Gastrocnemius medialis (tissue), 4 donors: Measurements from ENCODE around the gene SVIP. TPM values are rescaled to one million over a fixed set of nuclear protein-coding genes. Genes with fewer than 3 reads are reported as not detected.

Experiments
- ATAC-seq, 2 donors: fragments of 150-250 bp; one replicate each; pipeline ENCODE4 v1.9.1; 2016
- DNase-seq, 2 donors: peaks; one replicate each; pipeline ENCODE4 v3.0.0-alpha.2; 2019
- H3K27ac ChIP-seq, 4 donors: fragments of 200-600 bp; sonication (generic); 1 replicate in 1 of 4; 2 replicates in 3 of 4; pipeline ENCODE4 v1.5.1; 2016 to 2018; ENCODE audit warnings: mild to moderate bottlenecking in 2 of 4, moderate library complexity in 1 of 4
- H3K27me3 ChIP-seq, 3 donors: fragments of 200-600 bp; sonication (generic) in 2 of 3; 1 replicate in 1 of 3; 2 replicates in 2 of 3; pipeline versions ENCODE4 v1.5.1 to v1.6.0; 2016 to 2019; ENCODE audit warnings: mild to moderate bottlenecking in 1 of 3, moderate library complexity in 1 of 3
- H3K36me3 ChIP-seq, 2 donors: fragments of 200-600 bp; sonication (generic) in 1 of 2; one replicate each; pipeline ENCODE4 v1.5.1; 2017 to 2018
- H3K4me1 ChIP-seq, 2 donors: fragments of 200-600 bp; sonication (generic) in 1 of 2; one replicate each; pipeline ENCODE4 v1.5.1; 2016 to 2017; ENCODE audit warnings: mild to moderate bottlenecking in 2 of 2
- H3K4me3 ChIP-seq, 4 donors: fragments of 200-600 bp; sonication (generic) in 3 of 4; 1 replicate in 1 of 4; 2 replicates in 3 of 4; pipeline ENCODE4 v1.5.1; 2016 to 2019; ENCODE audit warnings: mild to moderate bottlenecking in 2 of 4
- H3K9me3 ChIP-seq, 3 donors: fragments of 200-600 bp; sonication (generic) in 2 of 3; 1 replicate in 1 of 3; 2 replicates in 2 of 3; pipeline ENCODE4 v1.5.1; 2016 to 2019
- POLR2A ChIP-seq, 2 donors: fragments of 450-650 bp; IDR thresholded peaks; one replicate each; pipeline ENCODE4 v1.6.1; 2017; ENCODE audit warnings: antibody characterized with exemption in 2 of 2, mild to moderate bottlenecking in 2 of 2, moderate library complexity in 2 of 2
- in situ Hi-C, 4 donors: fragments of 200-750 bp; cut with MboI; loops; one replicate each; pipeline versions ENCODE4 v1.15.0 to v1.8.0; 2017; ENCODE audit warnings: low sequenced_read_pairs in 4 of 4
- intact Hi-C: fragments of 100-400 bp; cut with DNase I; formaldehyde crosslinking; loops from one replicate; pipeline ENCODE4 v1.15.1; 2023; ENCODE audit warnings: low total_unique reads
- total RNA-seq, 4 donors: library from RNA; depleted of rRNA; stranded (reverse); fragments of >200 nt; gene quantifications; one replicate each; pipeline versions ENCODE4 v1.1.0 to v1.2.3, GENCODE V29; 2016
- TF ChIP-seq, protein P1 (sequence below), 5 experiments: fragments of 450-650 bp in 3 of 5; fragments of 200-600 bp in 2 of 5; sonication (generic) in 2 of 5; IDR thresholded peaks in 4 of 5; conservative IDR thresholded peaks in 1 of 5; 1 replicate in 4 of 5; 2 replicates in 1 of 5; pipeline ENCODE4 v1.5.1; 2016 to 2019; ENCODE audit warnings: antibody characterized with exemption in 5 of 5, mild to moderate bottlenecking in 3 of 5, moderate library complexity in 3 of 5

Gene SVIP
- total RNA-seq, 4 donors from 2014 or later: 10.2 to 22.0 (median 14.6) TPM

DNA sequence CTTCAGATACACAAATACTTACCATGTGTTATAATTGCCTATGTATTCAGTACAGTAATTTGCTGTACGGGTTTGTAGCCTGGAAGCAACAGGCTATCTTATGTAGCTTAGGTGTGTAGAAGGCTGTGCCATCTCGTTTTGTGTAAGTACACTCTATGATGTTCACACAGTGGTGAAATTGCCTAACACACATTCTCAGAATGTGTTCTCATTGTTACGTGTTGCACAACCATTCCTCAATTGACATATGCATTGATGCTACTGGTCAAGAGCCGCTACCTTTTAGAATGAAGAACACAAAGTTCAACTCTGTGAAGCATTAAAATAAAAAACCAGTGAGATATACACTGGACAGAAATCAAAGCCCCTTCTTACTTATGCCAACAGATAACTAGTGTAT lies 26.7 kb downstream of the SVIP start:
- no peak for TF ChIP-seq POLR2A (IDR thresholded peaks at IDR 0.05)
- TF ChIP-seq, protein P1, sequence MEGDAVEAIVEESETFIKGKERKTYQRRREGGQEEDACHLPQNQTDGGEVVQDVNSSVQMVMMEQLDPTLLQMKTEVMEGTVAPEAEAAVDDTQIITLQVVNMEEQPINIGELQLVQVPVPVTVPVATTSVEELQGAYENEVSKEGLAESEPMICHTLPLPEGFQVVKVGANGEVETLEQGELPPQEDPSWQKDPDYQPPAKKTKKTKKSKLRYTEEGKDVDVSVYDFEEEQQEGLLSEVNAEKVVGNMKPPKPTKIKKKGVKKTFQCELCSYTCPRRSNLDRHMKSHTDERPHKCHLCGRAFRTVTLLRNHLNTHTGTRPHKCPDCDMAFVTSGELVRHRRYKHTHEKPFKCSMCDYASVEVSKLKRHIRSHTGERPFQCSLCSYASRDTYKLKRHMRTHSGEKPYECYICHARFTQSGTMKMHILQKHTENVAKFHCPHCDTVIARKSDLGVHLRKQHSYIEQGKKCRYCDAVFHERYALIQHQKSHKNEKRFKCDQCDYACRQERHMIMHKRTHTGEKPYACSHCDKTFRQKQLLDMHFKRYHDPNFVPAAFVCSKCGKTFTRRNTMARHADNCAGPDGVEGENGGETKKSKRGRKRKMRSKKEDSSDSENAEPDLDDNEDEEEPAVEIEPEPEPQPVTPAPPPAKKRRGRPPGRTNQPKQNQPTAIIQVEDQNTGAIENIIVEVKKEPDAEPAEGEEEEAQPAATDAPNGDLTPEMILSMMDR (IDR thresholded peaks at IDR 0.05 in 4 of 5, conservative IDR thresholded peaks at IDR 0.05 in 1 of 5): no peak
- ATAC-seq (no peak), DNase-seq (no peak)
- no peak overlapping the region for H3K4me3 ChIP-seq
- H3K36me3 ChIP-seq: no peaks in the 10 kb centered on the region
- H3K27me3 ChIP-seq: no peaks in the 10 kb centered on the region
- H3K4me1 ChIP-seq: peaks cover 7 to 15% of the 10 kb centered on the region in 2 donors
- in situ Hi-C loops: no loop called here
- intact Hi-C loops: no loop called here
- no peaks in the 10 kb centered on the region for H3K9me3 ChIP-seq
- no peak overlapping the region for H3K27ac ChIP-seq

DNA sequence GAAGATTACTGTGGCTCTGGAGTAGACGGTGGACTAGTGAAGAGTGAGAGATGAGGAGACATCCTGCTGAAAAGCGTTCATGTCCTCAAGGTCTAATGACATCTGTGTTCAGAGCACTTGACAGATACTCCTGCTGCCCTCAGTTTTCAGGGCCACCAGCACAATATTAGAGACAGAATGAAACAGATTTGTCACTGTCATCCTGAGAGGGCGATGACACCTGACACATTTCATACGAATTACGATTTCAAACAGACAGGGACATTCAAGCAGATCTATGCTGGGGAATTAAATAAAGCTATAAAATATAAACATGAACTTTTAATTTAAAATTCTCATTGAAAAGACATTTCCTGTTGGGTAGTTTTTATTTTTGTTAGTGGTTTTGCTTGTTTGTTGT lies 29.1 kb downstream of the SVIP start:
- no peak overlapping the region for H3K4me3 ChIP-seq
- ATAC-seq (no peak), DNase-seq (no peak)
- H3K9me3 ChIP-seq: no peaks in the 10 kb centered on the region
- H3K36me3 ChIP-seq: no peaks in the 10 kb centered on the region
- intact Hi-C loops (no loop called here), in situ Hi-C loops (no loop called here)
- TF ChIP-seq, protein P1 (IDR thresholded peaks at IDR 0.05 in 4 of 5, conservative IDR thresholded peaks at IDR 0.05 in 1 of 5): no peak
- H3K27ac ChIP-seq: no peak overlapping the region
- peaks cover 7 to 12% of the 10 kb centered on the region in 2 donors for H3K4me1 ChIP-seq
- H3K27me3 ChIP-seq: no peaks in the 10 kb centered on the region

GRCh38 chr11:22798901-22799300 lies 30.7 kb downstream of the SVIP start:
- TF ChIP-seq, protein P1 (IDR thresholded peaks at IDR 0.05 in 4 of 5, conservative IDR thresholded peaks at IDR 0.05 in 1 of 5): no peak
- TF ChIP-seq POLR2A (IDR thresholded peaks at IDR 0.05): no peak
- ATAC-seq (no peak), DNase-seq (no peak)
- Histone ChIP-seq H3K4me1 (peaks cover 7 to 12% of the 10 kb centered on the region in 2 donors), H3K4me3 (no peak overlapping the region), H3K36me3 (no peaks in the 10 kb centered on the region), H3K27me3 (no peaks in the 10 kb centered on the region), H3K9me3 (no peaks in the 10 kb centered on the region), H3K27ac (no peak overlapping the region)
- in situ Hi-C loops (loop anchor here in 1 of 4 donors (25.0 kb wide), 1 partner anchor 462 kb away; the partner anchor contains the start of gene SLC17A6), intact Hi-C loops (no loop called here)

GRCh38 chr11:22797047-22797446 lies 32.6 kb downstream of the SVIP start:
- DNase-seq (no peak), ATAC-seq (no peak)
- Histone ChIP-seq H3K36me3 (no peaks in the 10 kb centered on the region), H3K4me3 (no peak overlapping the region), H3K27ac (no peak overlapping the region), H3K9me3 (no peaks in the 10 kb centered on the region), H3K27me3 (no peaks in the 10 kb centered on the region), H3K4me1 (peaks cover 7 to 12% of the 10 kb centered on the region in 2 donors)
- TF ChIP-seq, protein P1 (IDR thresholded peaks at IDR 0.05 in 4 of 5, conservative IDR thresholded peaks at IDR 0.05 in 1 of 5): no peak
- TF ChIP-seq POLR2A (IDR thresholded peaks at IDR 0.05): no peak
- intact Hi-C loops (no loop called here), in situ Hi-C loops (loop anchor here in 1 of 4 donors (25.0 kb wide), 1 partner anchor 460 kb away; the partner anchor contains the start of gene SLC17A6)

GRCh38 chr11:22795914-22796313 lies 33.7 kb downstream of the SVIP start:
- no peaks in the 10 kb centered on the region for H3K9me3 ChIP-seq
- TF ChIP-seq, protein P1 (IDR thresholded peaks at IDR 0.05 in 4 of 5, conservative IDR thresholded peaks at IDR 0.05 in 1 of 5): no peak
- no peak for TF ChIP-seq POLR2A (IDR thresholded peaks at IDR 0.05)
- intact Hi-C loops (no loop called here), in situ Hi-C loops (loop anchor here in 1 of 4 donors (25.0 kb wide), 1 partner anchor 459 kb away; the partner anchor contains the start of gene SLC17A6)
- no peak overlapping the region for H3K4me3 ChIP-seq
- H3K4me1 ChIP-seq: peaks cover 7 to 12% of the 10 kb centered on the region in 2 donors
- H3K36me3 ChIP-seq: no peaks in the 10 kb centered on the region
- H3K27me3 ChIP-seq: no peaks in the 10 kb centered on the region
- no peak overlapping the region for H3K27ac ChIP-seq
- no peak for ATAC-seq
- DNase-seq: no peak
